HG03378 (cell line): ENCODE measurements around the gene FIGLA.
"Not testable (repeated sequence)": the region's sequence is repeated elsewhere in the genome, so short reads cannot be mapped to it uniquely, and the experiment has no call there.

Experiments used
- ATAC-seq: cut with Tn5 transposase; IDR thresholded peaks from one replicate; pipeline ENCODE4 v1.9.1; 2021; ENCODE audit warnings: mild to moderate bottlenecking, moderate library complexity; ENCODE audit not compliant: unreplicated experiment

FIGLA gene

GRCh38 chr2:70747284-70747683 is 43.2 kb downstream of the FIGLA start:
- ATAC-seq = no peak

- ATAC-seq = no peak
These were observed 44.1 kb downstream of the FIGLA start for GRCh38 chr2:70746094-70746974.

GRCh38 chr2:70745276-70745825 is 45.1 kb downstream of the FIGLA start:
- ATAC-seq = no peak

- no peak for ATAC-seq
These were observed 46.0 kb downstream of the FIGLA start for GRCh38 chr2:70744397-70744796.

- ATAC-seq = no peak
These were observed 46.8 kb downstream of the FIGLA start for GRCh38 chr2:70743677-70744076.

- no peak for ATAC-seq
These were observed 47.4 kb downstream of the FIGLA start for GRCh38 chr2:70743068-70743467.

GRCh38 chr2:70739492-70739891 is 51.0 kb downstream of the FIGLA start:
- ATAC-seq = not testable (repeated sequence)

- ATAC-seq = no peak
These were observed 52.3 kb downstream of the FIGLA start for GRCh38 chr2:70738159-70738558.

- ATAC-seq = no peak
These were observed 55.4 kb downstream of the FIGLA start for GRCh38 chr2:70735071-70735470.

- no peak for ATAC-seq
These were observed 56.7 kb downstream of the FIGLA start for GRCh38 chr2:70733646-70734180.

- no peak for ATAC-seq
These were observed 57.4 kb downstream of the FIGLA start for GRCh38 chr2:70732766-70733645.

- no peak for ATAC-seq
These were observed 59.7 kb downstream of the FIGLA start for GRCh38 chr2:70730730-70731129.

- ATAC-seq = no peak
These were observed 60.8 kb downstream of the FIGLA start for GRCh38 chr2:70729647-70730046.

- ATAC-seq = no peak
These were observed 62.3 kb downstream of the FIGLA start for GRCh38 chr2:70728128-70728527.
